ENCODE measurements around the gene MKLN1.
A peak's percentile ranks its signal among the peaks of the same experiment; 100 is the strongest.
"Not testable (repeated sequence)": the region's sequence is repeated elsewhere in the genome, so short reads cannot be mapped to it uniquely, and the experiment has no call there.

MKLN1 gene

GRCh38 chr7:131424219-131424822 lies 96.6 kb downstream of the MKLN1 start:
- Histone ChIP-seq H3K4me2 (no peak overlapping the region), H3K27me3 (ENCODE audit: insufficient read depth, low read depth) (no peaks in the 10 kb centered on the region), H3K4me3 (IDR thresholded peaks at IDR 0.05; ENCODE audit: insufficient read depth, low read depth, low read length) (no peak overlapping the region), H2AFZ (ENCODE audit: low read depth) (no peak overlapping the region), H3K9ac (no peak overlapping the region), H3K27ac (no peak overlapping the region), H3K4me1 (ENCODE audit: low read depth, poor library complexity, severe bottlenecking) (peaks cover 3% of the 10 kb centered on the region), H4K20me1 (ENCODE audit: insufficient read depth) (0 out of 2 replicates have a peak, but pooled peaks cover 5% of the 10 kb centered on the region), H3K36me3 (ENCODE audit: insufficient read depth) (no peaks in the 10 kb centered on the region), H3K79me2 (ENCODE audit: insufficient read depth, low read depth) (no peaks in the 10 kb centered on the region)
- TF ChIP-seq CTCF (conservative IDR thresholded peaks at IDR 0.05; ENCODE audit: low read depth, low read length): peak; percentile 69

GRCh38 chr7:131425992-131426391 lies 98.3 kb downstream of the MKLN1 start:
- H3K36me3 ChIP-seq (ENCODE audit: insufficient read depth): no peaks in the 10 kb centered on the region
- no peak overlapping the region for H3K4me3 ChIP-seq (IDR thresholded peaks at IDR 0.05; ENCODE audit: insufficient read depth, low read depth, low read length)
- H3K79me2 ChIP-seq (ENCODE audit: insufficient read depth, low read depth): no peaks in the 10 kb centered on the region
- H3K27me3 ChIP-seq (ENCODE audit: insufficient read depth, low read depth): no peaks in the 10 kb centered on the region
- H3K27ac ChIP-seq: no peak overlapping the region
- no peak overlapping the region for H3K4me2 ChIP-seq
- no peak overlapping the region for H2AFZ ChIP-seq (ENCODE audit: low read depth)
- H3K4me1 ChIP-seq (ENCODE audit: low read depth, poor library complexity, severe bottlenecking): peaks cover 17% of the 10 kb centered on the region
- H3K9ac ChIP-seq: no peak overlapping the region
- TF ChIP-seq CTCF (conservative IDR thresholded peaks at IDR 0.05; ENCODE audit: low read depth, low read length): no peak
- H4K20me1 ChIP-seq (ENCODE audit: insufficient read depth): 0 out of 2 replicates have a peak, but pooled peaks cover 5% of the 10 kb centered on the region

GRCh38 chr7:131430826-131431225 lies 103.2 kb downstream of the MKLN1 start:
- H3K4me3 ChIP-seq (IDR thresholded peaks at IDR 0.05; ENCODE audit: insufficient read depth, low read depth, low read length); H3K9ac ChIP-seq; H2AFZ ChIP-seq (ENCODE audit: low read depth); H4K20me1 ChIP-seq (ENCODE audit: insufficient read depth); H3K27me3 ChIP-seq (ENCODE audit: insufficient read depth, low read depth); H3K79me2 ChIP-seq (ENCODE audit: insufficient read depth, low read depth); H3K36me3 ChIP-seq (ENCODE audit: insufficient read depth): not testable (repeated sequence)
- Histone ChIP-seq H3K4me1 (ENCODE audit: low read depth, poor library complexity, severe bottlenecking) (peaks cover 24% of the 10 kb centered on the region), H3K4me2 (peak overlapping the region; percentile 33; the same call in 1 of the 2 replicates), H3K27ac (peak overlapping the region; percentile 9; the same call in 1 of the 2 replicates)

GRCh38 chr7:131431289-131431688 lies 103.6 kb downstream of the MKLN1 start:
- H3K27me3 ChIP-seq (ENCODE audit: insufficient read depth, low read depth): no peaks in the 10 kb centered on the region
- peak overlapping the region; percentile 33; the same call in 1 of the 2 replicates for H3K4me2 ChIP-seq
- H3K36me3 ChIP-seq (ENCODE audit: insufficient read depth): no peaks in the 10 kb centered on the region
- peaks cover 24% of the 10 kb centered on the region for H3K4me1 ChIP-seq (ENCODE audit: low read depth, poor library complexity, severe bottlenecking)
- no peaks in the 10 kb centered on the region for H4K20me1 ChIP-seq (ENCODE audit: insufficient read depth)
- H2AFZ ChIP-seq (ENCODE audit: low read depth): no peak overlapping the region
- peak overlapping the region; percentile 9; the same call in 1 of the 2 replicates for H3K27ac ChIP-seq
- H3K79me2 ChIP-seq (ENCODE audit: insufficient read depth, low read depth): no peaks in the 10 kb centered on the region
- no peak overlapping the region for H3K9ac ChIP-seq
- no peak overlapping the region for H3K4me3 ChIP-seq (IDR thresholded peaks at IDR 0.05; ENCODE audit: insufficient read depth, low read depth, low read length)
- TF ChIP-seq CTCF (conservative IDR thresholded peaks at IDR 0.05; ENCODE audit: low read depth, low read length): no peak

GRCh38 chr7:131431756-131432155 lies 104.1 kb downstream of the MKLN1 start:
- H3K27ac ChIP-seq: no peak overlapping the region; the same call in 1 of the 2 replicates
- H3K4me1 ChIP-seq (ENCODE audit: low read depth, poor library complexity, severe bottlenecking): peaks cover 24% of the 10 kb centered on the region
- H3K36me3 ChIP-seq (ENCODE audit: insufficient read depth): no peaks in the 10 kb centered on the region
- no peak overlapping the region for H2AFZ ChIP-seq (ENCODE audit: low read depth)
- no peaks in the 10 kb centered on the region for H3K79me2 ChIP-seq (ENCODE audit: insufficient read depth, low read depth)
- no peak for TF ChIP-seq CTCF (conservative IDR thresholded peaks at IDR 0.05; ENCODE audit: low read depth, low read length)
- H3K27me3 ChIP-seq (ENCODE audit: insufficient read depth, low read depth): no peaks in the 10 kb centered on the region
- no peaks in the 10 kb centered on the region for H4K20me1 ChIP-seq (ENCODE audit: insufficient read depth)
- H3K4me2 ChIP-seq: no peak overlapping the region
- no peak overlapping the region for H3K9ac ChIP-seq
- no peak overlapping the region for H3K4me3 ChIP-seq (IDR thresholded peaks at IDR 0.05; ENCODE audit: insufficient read depth, low read depth, low read length)
